ENCODE data around the gene KIZ.
A peak's percentile ranks its signal among the peaks of the same experiment; 100 is the strongest.

Gene KIZ

DNA sequence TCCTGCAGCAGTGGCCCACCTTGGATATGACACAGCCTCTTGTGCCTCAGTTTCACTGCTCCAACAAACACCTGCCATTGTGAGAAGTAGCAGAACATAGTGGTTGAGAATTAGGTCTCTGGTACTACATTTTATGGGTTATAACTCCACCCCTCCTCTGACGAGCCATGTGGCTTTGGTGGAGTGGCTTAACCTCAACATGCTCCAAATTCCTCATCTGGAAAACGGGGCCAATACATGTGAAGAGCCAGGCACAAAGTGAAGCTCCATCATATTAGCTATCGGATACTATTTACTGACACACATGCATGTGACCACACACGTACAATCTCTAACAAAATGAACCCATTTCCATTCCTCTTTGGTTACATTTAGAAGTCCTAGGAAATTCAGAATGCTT lies 8.4 kb upstream of the KIZ start:
- Histone ChIP-seq H2AFZ (ENCODE audit: low read depth, low read length) (no peak overlapping the region), H3K9ac (ENCODE audit: low read depth, low read length) (no peak overlapping the region), H3K79me2 (ENCODE audit: insufficient read depth, low read length) (no peaks in the 10 kb centered on the region), H3K27me3 (ENCODE audit: insufficient read depth, low read length, poor library complexity) (peaks cover 4% of the 10 kb centered on the region), H3K4me3 (ENCODE audit: low read depth in 1 of 2, low read length in 2 of 2) (no peak overlapping the region), H3K4me2 (ENCODE audit: insufficient read depth, low read length) (no peak overlapping the region), H3K9me3 (ENCODE audit: insufficient read depth, low read length, severe bottlenecking) (no peaks in the 10 kb centered on the region), H3K36me3 (ENCODE audit: insufficient read depth, low read length) (no peaks in the 10 kb centered on the region), H3K27ac (ENCODE audit: low read length) (no peak overlapping the region), H4K20me1 (ENCODE audit: insufficient read depth, low read length) (no peaks in the 10 kb centered on the region), H3K4me1 (ENCODE audit: insufficient read depth, low read length) (no peaks in the 10 kb centered on the region)
- DNase-seq, result no peak
- TF ChIP-seq, protein P1, sequence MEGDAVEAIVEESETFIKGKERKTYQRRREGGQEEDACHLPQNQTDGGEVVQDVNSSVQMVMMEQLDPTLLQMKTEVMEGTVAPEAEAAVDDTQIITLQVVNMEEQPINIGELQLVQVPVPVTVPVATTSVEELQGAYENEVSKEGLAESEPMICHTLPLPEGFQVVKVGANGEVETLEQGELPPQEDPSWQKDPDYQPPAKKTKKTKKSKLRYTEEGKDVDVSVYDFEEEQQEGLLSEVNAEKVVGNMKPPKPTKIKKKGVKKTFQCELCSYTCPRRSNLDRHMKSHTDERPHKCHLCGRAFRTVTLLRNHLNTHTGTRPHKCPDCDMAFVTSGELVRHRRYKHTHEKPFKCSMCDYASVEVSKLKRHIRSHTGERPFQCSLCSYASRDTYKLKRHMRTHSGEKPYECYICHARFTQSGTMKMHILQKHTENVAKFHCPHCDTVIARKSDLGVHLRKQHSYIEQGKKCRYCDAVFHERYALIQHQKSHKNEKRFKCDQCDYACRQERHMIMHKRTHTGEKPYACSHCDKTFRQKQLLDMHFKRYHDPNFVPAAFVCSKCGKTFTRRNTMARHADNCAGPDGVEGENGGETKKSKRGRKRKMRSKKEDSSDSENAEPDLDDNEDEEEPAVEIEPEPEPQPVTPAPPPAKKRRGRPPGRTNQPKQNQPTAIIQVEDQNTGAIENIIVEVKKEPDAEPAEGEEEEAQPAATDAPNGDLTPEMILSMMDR (IDR thresholded peaks at IDR 0.05; ENCODE audit: borderline replicate concordance, extremely low read depth, low read length, poor library complexity, severe bottlenecking), result no peak
- TF ChIP-seq EZH2 (IDR thresholded peaks at IDR 0.05; ENCODE audit: borderline replicate concordance, low read depth, low read length, severe bottlenecking), result no peak
- no peak for ATAC-seq (ENCODE audit: insufficient read depth, low read depth)

GRCh38 chr20:21118138-21118537 lies 7.7 kb upstream of the KIZ start:
- Histone ChIP-seq H3K4me2 (ENCODE audit: insufficient read depth, low read length) (no peak overlapping the region), H3K79me2 (ENCODE audit: insufficient read depth, low read length) (no peaks in the 10 kb centered on the region), H4K20me1 (ENCODE audit: insufficient read depth, low read length) (no peaks in the 10 kb centered on the region), H3K9me3 (ENCODE audit: insufficient read depth, low read length, severe bottlenecking) (no peaks in the 10 kb centered on the region), H3K9ac (ENCODE audit: low read depth, low read length) (no peak overlapping the region), H3K36me3 (ENCODE audit: insufficient read depth, low read length) (no peaks in the 10 kb centered on the region), H3K4me1 (ENCODE audit: insufficient read depth, low read length) (no peaks in the 10 kb centered on the region), H2AFZ (ENCODE audit: low read depth, low read length) (no peak overlapping the region), H3K4me3 (ENCODE audit: low read depth in 1 of 2, low read length in 2 of 2) (no peak overlapping the region), H3K27me3 (ENCODE audit: insufficient read depth, low read length, poor library complexity) (peaks cover 4% of the 10 kb centered on the region), H3K27ac (ENCODE audit: low read length) (no peak overlapping the region)
- TF ChIP-seq EZH2 (IDR thresholded peaks at IDR 0.05; ENCODE audit: borderline replicate concordance, low read depth, low read length, severe bottlenecking), result no peak
- TF ChIP-seq, protein P1 (IDR thresholded peaks at IDR 0.05; ENCODE audit: borderline replicate concordance, extremely low read depth, low read length, poor library complexity, severe bottlenecking), result no peak
- DNase-seq (no peak), ATAC-seq (ENCODE audit: insufficient read depth, low read depth) (no peak)

DNA sequence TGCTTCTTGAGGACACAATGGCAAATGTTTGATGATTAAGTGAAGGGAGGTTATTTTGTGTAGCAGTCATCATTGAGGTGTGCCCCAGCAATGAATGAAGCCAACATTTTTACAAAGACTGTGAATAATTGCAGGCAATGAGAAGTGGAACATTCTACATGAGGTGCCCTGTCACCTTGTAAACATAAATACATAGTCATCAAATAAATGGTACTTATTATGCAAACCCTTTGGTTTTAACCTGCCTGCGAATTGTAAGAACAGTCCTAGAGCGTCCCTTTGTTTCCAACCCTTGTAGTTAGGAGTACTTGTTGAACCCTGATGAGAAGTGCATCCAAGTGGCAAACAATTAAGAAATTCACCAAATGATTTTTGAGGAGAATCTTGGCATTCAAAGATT lies 7.1 kb upstream of the KIZ start:
- H3K27ac ChIP-seq (ENCODE audit: low read length), result no peak overlapping the region
- H3K79me2 ChIP-seq (ENCODE audit: insufficient read depth, low read length), result no peaks in the 10 kb centered on the region
- H3K4me3 ChIP-seq (ENCODE audit: low read depth in 1 of 2, low read length in 2 of 2), result no peak overlapping the region
- no peaks in the 10 kb centered on the region for H4K20me1 ChIP-seq (ENCODE audit: insufficient read depth, low read length)
- no peaks in the 10 kb centered on the region for H3K9me3 ChIP-seq (ENCODE audit: insufficient read depth, low read length, severe bottlenecking)
- peaks cover 4% of the 10 kb centered on the region for H3K27me3 ChIP-seq (ENCODE audit: insufficient read depth, low read length, poor library complexity)
- H3K4me1 ChIP-seq (ENCODE audit: insufficient read depth, low read length), result no peaks in the 10 kb centered on the region
- H2AFZ ChIP-seq (ENCODE audit: low read depth, low read length), result no peak overlapping the region
- no peak overlapping the region for H3K9ac ChIP-seq (ENCODE audit: low read depth, low read length)
- no peaks in the 10 kb centered on the region for H3K36me3 ChIP-seq (ENCODE audit: insufficient read depth, low read length)
- TF ChIP-seq, protein P1 (IDR thresholded peaks at IDR 0.05; ENCODE audit: borderline replicate concordance, extremely low read depth, low read length, poor library complexity, severe bottlenecking), result no peak
- no peak for TF ChIP-seq EZH2 (IDR thresholded peaks at IDR 0.05; ENCODE audit: borderline replicate concordance, low read depth, low read length, severe bottlenecking)
- ATAC-seq (ENCODE audit: insufficient read depth, low read depth), result no peak
- no peak overlapping the region for H3K4me2 ChIP-seq (ENCODE audit: insufficient read depth, low read length)
- no peak for DNase-seq

GRCh38 chr20:21124190-21124589 lies 1.7 kb upstream of the KIZ start:
- ATAC-seq (ENCODE audit: insufficient read depth, low read depth), result no peak
- Histone ChIP-seq H3K27me3 (ENCODE audit: insufficient read depth, low read length, poor library complexity) (no peaks in the 10 kb centered on the region), H3K79me2 (ENCODE audit: insufficient read depth, low read length) (peaks cover 21% of the 10 kb centered on the region), H3K4me1 (ENCODE audit: insufficient read depth, low read length) (peaks cover 28% of the 10 kb centered on the region), H3K27ac (ENCODE audit: low read length) (no peak overlapping the region), H3K9ac (ENCODE audit: low read depth, low read length) (no peak overlapping the region), H3K36me3 (ENCODE audit: insufficient read depth, low read length) (no peaks in the 10 kb centered on the region; the same call in 1 of the 2 replicates), H3K4me2 (ENCODE audit: insufficient read depth, low read length) (no peak overlapping the region), H2AFZ (ENCODE audit: low read depth, low read length) (peak overlapping the region; percentile 9; the same call in 1 of the 2 replicates), H4K20me1 (ENCODE audit: insufficient read depth, low read length) (no peaks in the 10 kb centered on the region), H3K9me3 (ENCODE audit: insufficient read depth, low read length, severe bottlenecking) (no peaks in the 10 kb centered on the region), H3K4me3 (ENCODE audit: low read depth in 1 of 2, low read length in 2 of 2) (no peak overlapping the region)
- DNase-seq, result no peak
- TF ChIP-seq, protein P1 (IDR thresholded peaks at IDR 0.05; ENCODE audit: borderline replicate concordance, extremely low read depth, low read length, poor library complexity, severe bottlenecking), result no peak
- TF ChIP-seq EZH2 (IDR thresholded peaks at IDR 0.05; ENCODE audit: borderline replicate concordance, low read depth, low read length, severe bottlenecking), result no peak

All from DND-41 (cell line).